ENCODE data around the gene DPP7.
"Not testable (repeated sequence)": the region's sequence is repeated elsewhere in the genome, so short reads cannot be mapped to it uniquely, and the experiment has no call there.

- TF ChIP-seq CTCF (tag by site-specific recombination; IDR thresholded peaks at IDR 0.05); ZBTB7A (tag by site-specific recombination; IDR thresholded peaks at IDR 0.05; ENCODE audit: low read depth); ZNF394 (tag by site-specific recombination; IDR thresholded peaks at IDR 0.05; ENCODE audit: borderline replicate concordance); ZNF664 (tag by site-specific recombination; IDR thresholded peaks at IDR 0.05); ZNF138 (tag by site-specific recombination; IDR thresholded peaks at IDR 0.05; ENCODE audit: borderline replicate concordance); ZNF24 (tag by site-specific recombination; IDR thresholded peaks at IDR 0.05); YY1 (tag by site-specific recombination; IDR thresholded peaks at IDR 0.05); ZBTB20 (tag by site-specific recombination; IDR thresholded peaks at IDR 0.05); ZNF596 (tag by site-specific recombination; IDR thresholded peaks at IDR 0.05): not testable (repeated sequence)
Observed at GRCh38 chr9:137121927-137122795, 7.6 kb upstream of the DPP7 start.
